Breast epithelium (tissue), 4 donors: ENCODE measurements around the gene ATAD2B. TPM values are rescaled to one million over a fixed set of nuclear protein-coding genes. Genes with fewer than 3 reads are reported as not detected.

ENCODE experiments used
- DNase-seq, 2 donors: peaks; one replicate each; pipeline ENCODE4 v3.0.0-alpha.2; 2019; ENCODE audit warnings: low spot score in 2 of 2
- H3K27ac ChIP-seq, 2 donors: fragments of 200-600 bp; sonication (generic) in 1 of 2; one replicate each; pipeline ENCODE4 v1.5.1; 2016 to 2019; ENCODE audit warnings: mild to moderate bottlenecking in 1 of 2
- H3K27me3 ChIP-seq, 2 donors: fragments of 200-600 bp; sonication (generic) in 1 of 2; one replicate each; pipeline versions ENCODE4 v1.5.1 to v1.6.0; 2017 to 2019; ENCODE audit warnings: control low read depth in 1 of 2, mild to moderate bottlenecking in 1 of 2
- H3K36me3 ChIP-seq: fragments of 200-600 bp; one replicate; pipeline ENCODE4 v1.5.1; 2019
- H3K4me1 ChIP-seq, 2 donors: fragments of 200-600 bp; sonication (generic); one replicate each; pipeline ENCODE4 v1.5.1; 2016 to 2019; ENCODE audit warnings: control low read depth in 1 of 2
- H3K4me3 ChIP-seq, 3 donors: fragments of 200-600 bp; sonication (generic); 1 replicate in 2 of 3; 2 replicates in 1 of 3; pipeline ENCODE4 v1.5.1; 2016 to 2019; ENCODE audit warnings: mild to moderate bottlenecking in 3 of 3, moderate library complexity in 2 of 3
- H3K9me3 ChIP-seq, 2 donors: fragments of 200-600 bp; sonication (generic) in 1 of 2; one replicate each; pipeline ENCODE4 v1.5.1; 2016 to 2019; ENCODE audit warnings: control low read depth in 1 of 2
- CTCF ChIP-seq, 3 donors: fragments of 450-650 bp; IDR thresholded peaks; one replicate each; pipeline ENCODE4 v1.5.1; 2016 to 2017; ENCODE audit warnings: antibody characterized with exemption in 3 of 3, mild to moderate bottlenecking in 3 of 3, moderate library complexity in 3 of 3
- POLR2A ChIP-seq: fragments of 450-650 bp; IDR thresholded peaks from one replicate; pipeline ENCODE4 v1.6.1; 2016; ENCODE audit warnings: antibody characterized with exemption, mild to moderate bottlenecking, moderate library complexity
- POLR2AphosphoS5 ChIP-seq, 3 donors: sonication (generic); formaldehyde crosslinking; IDR thresholded peaks; one replicate each; pipeline ENCODE4 v1.6.1; 2017; ENCODE audit warnings: antibody characterized with exemption in 3 of 3
- intact Hi-C: fragments of 100-400 bp; cut with DNase I; formaldehyde crosslinking; loops from one replicate; pipeline ENCODE4 v1.15.1; 2023; ENCODE audit warnings: low total_unique reads
- total RNA-seq, 3 donors: library from RNA; depleted of rRNA; stranded (reverse); fragments of >200 nt; gene quantifications; one replicate each; pipeline ENCODE4 v1.1.0, GENCODE V29; 2016

Gene ATAD2B
- total RNA-seq, 3 donors from 2014 or later, result 22.6 to 48.1 (median 34.4) TPM

GRCh38 chr2:23709311-23709710 lies 217.6 kb downstream of the ATAD2B start:
- no peak for DNase-seq
- Histone ChIP-seq H3K36me3 (peaks cover 9% of the 10 kb centered on the region), H3K4me3 (no peak overlapping the region), H3K9me3 (no peaks in the 10 kb centered on the region), H3K27ac (no peak overlapping the region), H3K4me1 (no peaks in the 10 kb centered on the region), H3K27me3 (no peaks in the 10 kb centered on the region)
- intact Hi-C loops, result no loop called here
- TF ChIP-seq POLR2AphosphoS5 (IDR thresholded peaks at IDR 0.05) (no peak), CTCF (IDR thresholded peaks at IDR 0.05) (no peak), POLR2A (no peak)

GRCh38 chr2:23708771-23709170 lies 218.2 kb downstream of the ATAD2B start:
- TF ChIP-seq CTCF (IDR thresholded peaks at IDR 0.05) (no peak), POLR2AphosphoS5 (IDR thresholded peaks at IDR 0.05) (no peak), POLR2A (no peak)
- no peak overlapping the region for H3K27ac ChIP-seq
- no peaks in the 10 kb centered on the region for H3K4me1 ChIP-seq
- H3K36me3 ChIP-seq, result peaks cover 9% of the 10 kb centered on the region
- intact Hi-C loops, result no loop called here
- H3K4me3 ChIP-seq, result no peak overlapping the region
- no peaks in the 10 kb centered on the region for H3K9me3 ChIP-seq
- H3K27me3 ChIP-seq, result no peaks in the 10 kb centered on the region
- no peak for DNase-seq

- intact Hi-C loops, result no loop called here
- Histone ChIP-seq H3K36me3 (peaks cover 9% of the 10 kb centered on the region), H3K4me3 (no peak overlapping the region), H3K9me3 (no peaks in the 10 kb centered on the region), H3K27me3 (no peaks in the 10 kb centered on the region), H3K4me1 (no peaks in the 10 kb centered on the region), H3K27ac (no peak overlapping the region)
- TF ChIP-seq POLR2AphosphoS5 (IDR thresholded peaks at IDR 0.05) (no peak), CTCF (IDR thresholded peaks at IDR 0.05) (no peak), POLR2A (no peak)
- no peak for DNase-seq
Observed at GRCh38 chr2:23707096-23707495, 219.8 kb downstream of the ATAD2B start.

GRCh38 chr2:23706613-23707078 lies 220.3 kb downstream of the ATAD2B start:
- no peak overlapping the region for H3K4me3 ChIP-seq
- H3K4me1 ChIP-seq, result no peaks in the 10 kb centered on the region
- no peaks in the 10 kb centered on the region for H3K27me3 ChIP-seq
- H3K27ac ChIP-seq, result no peak overlapping the region
- no peak for DNase-seq
- no peak for TF ChIP-seq POLR2A
- TF ChIP-seq POLR2AphosphoS5 (IDR thresholded peaks at IDR 0.05), result no peak
- TF ChIP-seq CTCF (IDR thresholded peaks at IDR 0.05), result no peak
- no peaks in the 10 kb centered on the region for H3K9me3 ChIP-seq
- peaks cover 9% of the 10 kb centered on the region for H3K36me3 ChIP-seq
- intact Hi-C loops, result no loop called here

- Histone ChIP-seq H3K9me3 (no peaks in the 10 kb centered on the region), H3K27ac (no peak overlapping the region), H3K4me3 (no peak overlapping the region), H3K27me3 (no peaks in the 10 kb centered on the region), H3K4me1 (no peaks in the 10 kb centered on the region), H3K36me3 (peaks cover 9% of the 10 kb centered on the region)
- intact Hi-C loops, result no loop called here
- TF ChIP-seq POLR2AphosphoS5 (IDR thresholded peaks at IDR 0.05), result no peak
- no peak for TF ChIP-seq POLR2A
- TF ChIP-seq CTCF (IDR thresholded peaks at IDR 0.05), result no peak
- no peak for DNase-seq
Observed at GRCh38 chr2:23705771-23706612, 220.9 kb downstream of the ATAD2B start.
